Measurements from ENCODE around the gene TP53TG5.
A peak's percentile ranks its signal among the peaks of the same experiment; 100 is the strongest.

The TP53TG5 gene

GRCh38 chr20:45365444-45365970 lies 12.6 kb downstream of the TP53TG5 start:
- H3K36me3 ChIP-seq (ENCODE audit: control insufficient read depth, insufficient read depth, low read length): peaks cover 46% of the 10 kb centered on the region
- H3K27ac ChIP-seq (ENCODE audit: low read depth, low read length, severe bottlenecking): no peak overlapping the region
- H3K4me3 ChIP-seq (ENCODE audit: extremely low read depth, insufficient read depth, low read length, poor library complexity, severe bottlenecking): no peak overlapping the region
- no peaks in the 10 kb centered on the region for H3K9me3 ChIP-seq (ENCODE audit: control insufficient read depth, low read length)
- 97 to 100% methylated on average over 1 to 5 of the region's 5 CpGs for WGBS, 2 experiments (ENCODE audit: insufficient coverage in 2 of 2)
- H3K4me1 ChIP-seq (ENCODE audit: control insufficient read depth, insufficient read depth, low read length, poor library complexity, severe bottlenecking): peaks cover 10% of the 10 kb centered on the region

- Histone ChIP-seq H3K9me3 (ENCODE audit: control insufficient read depth, low read length) (no peaks in the 10 kb centered on the region), H3K4me1 (ENCODE audit: control insufficient read depth, insufficient read depth, low read length, poor library complexity, severe bottlenecking) (peaks cover 24% of the 10 kb centered on the region), H3K36me3 (ENCODE audit: control insufficient read depth, insufficient read depth, low read length) (peaks cover 40% of the 10 kb centered on the region), H3K27ac (ENCODE audit: low read depth, low read length, severe bottlenecking) (peak overlapping the region; percentile 95), H3K4me3 (ENCODE audit: extremely low read depth, insufficient read depth, low read length, poor library complexity, severe bottlenecking) (peak overlapping the region; percentile 71)
- WGBS, 2 experiments (ENCODE audit: insufficient coverage in 2 of 2): 30 to 34% methylated on average over 16 to 18 of the region's 23 CpGs
Observed at GRCh38 chr20:45363611-45364492, 14.3 kb downstream of the TP53TG5 start.

DNA sequence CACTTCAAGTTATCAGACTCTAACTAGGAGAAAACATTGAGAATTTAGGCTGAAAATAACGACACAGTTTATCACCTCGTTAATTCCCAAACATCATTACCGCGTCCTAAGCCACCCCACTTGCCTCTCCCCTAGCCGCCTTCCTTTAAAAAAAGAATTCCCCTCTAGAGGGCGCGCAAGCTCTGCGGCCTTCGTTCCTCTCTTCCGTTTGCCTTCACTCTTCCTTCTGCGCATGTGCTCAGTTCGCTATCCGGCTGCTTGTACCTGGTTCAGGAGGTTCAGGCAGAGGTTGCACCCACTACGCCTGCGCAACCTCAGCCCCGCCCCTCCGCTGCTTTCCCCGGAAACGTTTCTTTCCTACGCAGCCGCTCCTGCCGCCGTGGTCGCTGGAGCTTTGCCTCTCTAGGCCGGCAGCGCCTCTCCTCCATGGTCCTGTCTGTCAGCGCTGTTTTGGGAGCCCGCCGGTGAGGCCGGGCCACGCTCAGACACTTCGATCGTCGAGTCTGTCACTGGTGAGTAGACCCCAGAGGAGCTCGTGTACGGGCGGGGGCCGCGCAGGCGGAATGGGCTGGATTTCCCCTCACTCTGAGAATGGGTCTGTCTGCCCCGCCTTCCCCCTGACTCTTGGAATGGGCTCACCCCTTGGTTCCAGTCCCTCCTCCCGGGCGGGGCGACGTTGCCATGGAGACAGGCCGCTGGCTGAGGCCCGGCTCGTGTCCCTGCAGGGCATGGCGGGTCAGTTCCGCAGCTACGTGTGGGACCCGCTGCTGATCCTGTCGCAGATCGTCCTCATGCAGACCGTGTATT lies 15.1 kb downstream of the TP53TG5 start, which contains the start of gene SYS1:
Gene SYS1 (plus strand): TSS at position 353 of the 807 bp plus-strand sequence. CDS start 376 bp downstream, at position 729.
- Histone ChIP-seq H3K27ac (ENCODE audit: low read depth, low read length, severe bottlenecking) (peak within 1 kb of the TSS; percentile 95), H3K36me3 (ENCODE audit: control insufficient read depth, insufficient read depth, low read length) (peaks cover 31% of the 10 kb centered on the region), H3K4me3 (ENCODE audit: extremely low read depth, insufficient read depth, low read length, poor library complexity, severe bottlenecking) (peak within 1 kb of the TSS; percentile 71), H3K4me1 (ENCODE audit: control insufficient read depth, insufficient read depth, low read length, poor library complexity, severe bottlenecking) (peaks cover 32% of the 10 kb centered on the region), H3K9me3 (ENCODE audit: control insufficient read depth, low read length) (no peaks in the 10 kb centered on the region)
- WGBS, 2 experiments (ENCODE audit: insufficient coverage in 2 of 2): 0% methylated on average over 48 to 51 of the region's 55 CpGs

DNA sequence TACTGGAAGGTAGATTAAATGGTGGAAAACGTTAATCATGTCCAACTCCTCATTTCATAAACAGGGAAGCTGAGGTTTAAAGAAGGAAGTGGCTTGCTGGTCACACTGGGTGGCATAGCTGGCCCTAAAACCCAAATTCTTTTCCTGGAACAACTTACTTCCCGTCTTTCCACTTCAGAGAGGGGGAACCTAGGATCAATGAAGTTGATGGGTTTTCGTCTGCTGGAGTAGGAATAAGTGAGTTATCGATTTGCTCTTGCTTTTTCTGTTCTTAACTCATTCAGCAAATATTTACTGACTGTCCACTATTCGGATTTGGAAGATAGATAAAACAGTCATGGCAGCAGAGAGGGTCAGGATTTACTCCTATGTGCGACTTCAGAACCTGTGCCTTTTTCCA lies 16.3 kb downstream of the TP53TG5 start:
- Histone ChIP-seq H3K36me3 (ENCODE audit: control insufficient read depth, insufficient read depth, low read length) (peaks cover 19% of the 10 kb centered on the region), H3K27ac (ENCODE audit: low read depth, low read length, severe bottlenecking) (no peak overlapping the region), H3K9me3 (ENCODE audit: control insufficient read depth, low read length) (no peaks in the 10 kb centered on the region), H3K4me1 (ENCODE audit: control insufficient read depth, insufficient read depth, low read length, poor library complexity, severe bottlenecking) (peaks cover 27% of the 10 kb centered on the region), H3K4me3 (ENCODE audit: extremely low read depth, insufficient read depth, low read length, poor library complexity, severe bottlenecking) (no peak overlapping the region)
- 90 to 100% methylated on average over 1 to 2 of the region's 6 CpGs for WGBS, 2 experiments (ENCODE audit: insufficient coverage in 2 of 2)

DNA sequence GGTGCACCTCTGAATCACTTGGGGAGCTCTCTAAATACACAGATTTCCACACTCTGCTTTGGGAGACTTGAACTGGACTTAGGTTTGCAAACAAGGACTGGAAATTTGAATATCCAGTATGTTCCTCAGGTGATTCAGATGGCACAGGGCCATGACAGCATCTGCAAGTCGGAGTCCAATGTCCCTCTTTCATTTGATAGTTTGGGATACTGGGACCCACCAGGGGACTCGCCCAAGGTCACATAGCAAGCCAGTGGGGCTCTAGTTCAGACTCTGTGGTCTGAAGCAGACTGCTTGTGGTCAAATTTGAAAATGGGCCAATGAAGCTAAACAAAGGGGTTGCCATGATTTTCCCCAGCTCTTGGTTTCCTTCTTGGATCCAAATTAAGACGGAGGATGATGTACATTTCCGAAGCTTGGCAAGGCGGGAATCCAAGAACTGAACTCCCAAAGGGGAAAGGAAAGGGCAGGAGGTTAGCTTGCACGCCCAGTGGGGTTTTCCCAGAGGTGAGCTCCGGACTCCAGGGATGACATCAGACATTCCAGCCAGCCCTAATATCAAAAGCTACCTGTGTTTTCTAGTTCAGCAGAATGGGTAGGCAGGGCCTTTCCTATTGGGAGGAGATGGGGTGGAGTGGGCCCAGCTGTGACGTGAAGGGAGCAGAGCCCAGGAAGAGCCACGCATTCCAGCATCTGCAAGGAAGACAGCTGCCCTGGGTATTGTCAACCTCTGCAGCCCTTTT lies 18.5 kb downstream of the TP53TG5 start:
- 87 to 94% methylated on average over 7 of the region's 9 CpGs for WGBS, 2 experiments (ENCODE audit: insufficient coverage in 2 of 2)
- no peaks in the 10 kb centered on the region for H3K9me3 ChIP-seq (ENCODE audit: control insufficient read depth, low read length)
- H3K36me3 ChIP-seq (ENCODE audit: control insufficient read depth, insufficient read depth, low read length): no peaks in the 10 kb centered on the region
- H3K4me3 ChIP-seq (ENCODE audit: extremely low read depth, insufficient read depth, low read length, poor library complexity, severe bottlenecking): no peak overlapping the region
- H3K4me1 ChIP-seq (ENCODE audit: control insufficient read depth, insufficient read depth, low read length, poor library complexity, severe bottlenecking): peaks cover 39% of the 10 kb centered on the region
- peak overlapping the region; percentile 96 for H3K27ac ChIP-seq (ENCODE audit: low read depth, low read length, severe bottlenecking)

DNA sequence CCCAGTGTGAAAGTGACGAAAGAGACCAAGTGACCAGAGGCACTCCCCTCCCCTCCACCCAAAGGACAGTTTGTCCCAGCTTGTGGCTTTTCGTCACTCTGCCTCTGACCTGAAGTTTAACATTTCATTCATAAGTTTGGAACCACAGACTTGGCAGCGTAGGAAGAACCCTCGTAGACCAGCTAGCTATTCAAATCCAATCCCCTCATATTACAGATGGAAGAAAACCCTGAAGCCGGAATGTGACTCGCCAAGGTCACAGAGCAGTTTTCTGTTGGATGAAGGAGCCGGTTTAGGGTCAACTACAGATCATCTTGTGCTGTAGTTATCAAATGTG lies 19.1 kb downstream of the TP53TG5 start:
- no peaks in the 10 kb centered on the region for H3K9me3 ChIP-seq (ENCODE audit: control insufficient read depth, low read length)
- peaks cover 44% of the 10 kb centered on the region for H3K4me1 ChIP-seq (ENCODE audit: control insufficient read depth, insufficient read depth, low read length, poor library complexity, severe bottlenecking)
- peak overlapping the region; percentile 96 for H3K27ac ChIP-seq (ENCODE audit: low read depth, low read length, severe bottlenecking)
- WGBS, 2 experiments (ENCODE audit: insufficient coverage in 2 of 2): 84 to 100% methylated on average over 2 of the region's 7 CpGs
- no peaks in the 10 kb centered on the region for H3K36me3 ChIP-seq (ENCODE audit: control insufficient read depth, insufficient read depth, low read length)
- H3K4me3 ChIP-seq (ENCODE audit: extremely low read depth, insufficient read depth, low read length, poor library complexity, severe bottlenecking): no peak overlapping the region

- Histone ChIP-seq H3K9me3 (ENCODE audit: control insufficient read depth, low read length) (no peaks in the 10 kb centered on the region), H3K36me3 (ENCODE audit: control insufficient read depth, insufficient read depth, low read length) (no peaks in the 10 kb centered on the region), H3K27ac (ENCODE audit: low read depth, low read length, severe bottlenecking) (no peak overlapping the region), H3K4me3 (ENCODE audit: extremely low read depth, insufficient read depth, low read length, poor library complexity, severe bottlenecking) (no peak overlapping the region), H3K4me1 (ENCODE audit: control insufficient read depth, insufficient read depth, low read length, poor library complexity, severe bottlenecking) (peaks cover 45% of the 10 kb centered on the region)
- 69% methylated on average over 7 to 8 of the region's 10 CpGs for WGBS, 2 experiments (ENCODE audit: insufficient coverage in 2 of 2)
Observed at GRCh38 chr20:45358282-45359068, 19.6 kb downstream of the TP53TG5 start.

GRCh38 chr20:45355209-45356084 lies 22.7 kb downstream of the TP53TG5 start:
- Histone ChIP-seq H3K36me3 (ENCODE audit: control insufficient read depth, insufficient read depth, low read length) (no peaks in the 10 kb centered on the region), H3K27ac (ENCODE audit: low read depth, low read length, severe bottlenecking) (peak overlapping the region; percentile 72), H3K9me3 (ENCODE audit: control insufficient read depth, low read length) (no peaks in the 10 kb centered on the region), H3K4me3 (ENCODE audit: extremely low read depth, insufficient read depth, low read length, poor library complexity, severe bottlenecking) (no peak overlapping the region), H3K4me1 (ENCODE audit: control insufficient read depth, insufficient read depth, low read length, poor library complexity, severe bottlenecking) (peaks cover 47% of the 10 kb centered on the region)
- 47% methylated on average over 2 of the region's 5 CpGs for WGBS, 2 experiments (ENCODE audit: insufficient coverage in 2 of 2)

GRCh38 chr20:45354423-45355208 lies 23.5 kb downstream of the TP53TG5 start:
- H3K27ac ChIP-seq (ENCODE audit: low read depth, low read length, severe bottlenecking): peak overlapping the region; percentile 72

More at GRCh38 chr20:45354423-45355208, 23.5 kb downstream of the TP53TG5 start:
- peaks cover 40% of the 10 kb centered on the region for H3K4me1 ChIP-seq (ENCODE audit: control insufficient read depth, insufficient read depth, low read length, poor library complexity, severe bottlenecking)
- H3K4me3 ChIP-seq (ENCODE audit: extremely low read depth, insufficient read depth, low read length, poor library complexity, severe bottlenecking): no peak overlapping the region
- no peaks in the 10 kb centered on the region for H3K36me3 ChIP-seq (ENCODE audit: control insufficient read depth, insufficient read depth, low read length)
- WGBS, 2 experiments (ENCODE audit: insufficient coverage in 2 of 2): 88 to 91% methylated on average over 9 of the region's 9 CpGs
- no peaks in the 10 kb centered on the region for H3K9me3 ChIP-seq (ENCODE audit: control insufficient read depth, low read length)
